H1 (cell line): ENCODE data around the gene MAPRE2. TPM values are rescaled to one million over a fixed set of nuclear protein-coding genes. Genes with fewer than 3 reads are reported as not detected.

Source experiments
- CTCF ChIA-PET: fragments of 300-600 bp; sonication (Branson Sonifier 250); formaldehyde crosslinking; loops from one replicate; lab custom pipeline; 2021; ENCODE audit not compliant: partially characterized antibody; lab: Charles Lee
- POLR2A ChIA-PET: fragments of 300-600 bp; sonication (Branson Sonifier 250); formaldehyde crosslinking; loops from one replicate; lab custom pipeline; 2021; ENCODE audit warnings: inconsistent platforms; ENCODE audit not compliant: partially characterized antibody; lab: Charles Lee
- DNase-seq, 2 experiments: peaks; one replicate each; pipeline versions ENCODE4 v3.0.0 to v3.0.0-alpha.2; 2010 to 2022; ENCODE audit warnings: low spot score in 2 of 2, low read depth in 1 of 2, mixed read lengths in 1 of 2
- FAIRE-seq: peaks from 2 replicates; lab custom pipeline; 2011; peaks lifted over from hg19 to GRCh38; lab: Jason Lieb, UNC
- H2AFZ ChIP-seq: 2 replicates; pipeline ENCODE4 v1.8.1; 2012; ENCODE audit warnings: low read length, inconsistent platforms
- H2AK5ac ChIP-seq: 2 replicates; pipeline ENCODE4 v1.6.1; 2013; ENCODE audit warnings: low read depth, low read length
- H2BK120ac ChIP-seq: replicated peaks from 2 replicates; pipeline ENCODE3; 2013; ENCODE audit warnings: low read depth, low read length, inconsistent platforms
- H2BK12ac ChIP-seq: 2 replicates; pipeline ENCODE4 v1.6.1; 2013; ENCODE audit warnings: low read depth, low read length
- H2BK15ac ChIP-seq: 2 replicates; pipeline ENCODE4 v1.6.1; 2013; ENCODE audit warnings: low read length
- H2BK20ac ChIP-seq: 2 replicates; pipeline ENCODE4 v1.6.1; 2013; ENCODE audit warnings: low read length
- H2BK5ac ChIP-seq: 2 replicates; pipeline ENCODE4 v1.6.1; 2013; ENCODE audit warnings: low read depth, low read length
- H3K14ac ChIP-seq: 2 replicates; pipeline ENCODE4 v1.6.1; 2013; ENCODE audit warnings: inconsistent platforms; ENCODE audit not compliant: insufficient read length
- H3K18ac ChIP-seq: 2 replicates; pipeline ENCODE4 v1.6.1; 2013; ENCODE audit warnings: low read length; ENCODE audit errors: extremely low read depth
- H3K23ac ChIP-seq: 2 replicates; pipeline ENCODE4 v1.6.1; 2013; ENCODE audit warnings: inconsistent platforms; ENCODE audit not compliant: insufficient read length
- H3K23me2 ChIP-seq: 2 replicates; pipeline ENCODE4 v1.6.1; 2013; ENCODE audit warnings: low read depth, low read length
- H3K27ac ChIP-seq: 2 replicates; pipeline ENCODE4 v1.6.1; 2011; ENCODE audit warnings: low read depth, low read length, inconsistent platforms
- H3K27me3 ChIP-seq, 4 experiments: replicated peaks in 1 of 4; 1 replicate in 1 of 4; 2 replicates in 3 of 4; pipeline versions ENCODE4 v1.6.1 to v1.8.1; 2011 to 2013; ENCODE audit warnings: low read length in 3 of 4, mild to moderate bottlenecking in 3 of 4, inconsistent platforms in 2 of 4, mixed read lengths in 2 of 4, moderate library complexity in 1 of 4; ENCODE audit not compliant: control insufficient read depth in 3 of 4, insufficient read depth in 3 of 4; ENCODE audit errors: extremely low read depth in 1 of 4
- H3K36me3 ChIP-seq, 4 experiments: 2 replicates each; pipeline versions ENCODE4 v1.6.1 to v1.8.1; 2011 to 2013; ENCODE audit warnings: mild to moderate bottlenecking in 4 of 4, low read length in 3 of 4, moderate library complexity in 2 of 4, control low read depth in 1 of 4, inconsistent platforms in 1 of 4; ENCODE audit not compliant: insufficient read depth in 4 of 4, control insufficient read depth in 2 of 4
- H3K4ac ChIP-seq: replicated peaks from 2 replicates; pipeline ENCODE3; 2013; ENCODE audit warnings: low read length, low read depth, mixed read lengths, inconsistent platforms; ENCODE audit not compliant: insufficient read length
- H3K4me1 ChIP-seq, 4 experiments: replicated peaks in 1 of 4; 1 replicate in 1 of 4; 2 replicates in 3 of 4; pipeline versions ENCODE4 v1.6.1 to v1.8.1; 2011 to 2013; ENCODE audit warnings: low read length in 3 of 4, inconsistent platforms in 2 of 4, mixed read lengths in 1 of 4; ENCODE audit not compliant: insufficient read depth in 4 of 4, control insufficient read depth in 3 of 4
- H3K4me2 ChIP-seq, 2 experiments: 2 replicates each; pipeline versions ENCODE4 v1.6.1 to v1.8.1; 2011 to 2013; ENCODE audit warnings: low read depth in 2 of 2, low read length in 2 of 2, control low read depth in 1 of 2, inconsistent platforms in 1 of 2, mild to moderate bottlenecking in 1 of 2; ENCODE audit not compliant: insufficient read depth in 1 of 2
- H3K4me3 ChIP-seq, 4 experiments: fragments of 200-600, 300-600 bp in 1 of 4; sonication (generic), shearing (Covaris generic), sonication (Bioruptor Twin) in 1 of 4; 2 replicates each; pipeline versions ENCODE4 v1.5.1 to v1.8.1; 2011 to 2016; ENCODE audit warnings: low read length in 4 of 4, low read depth in 3 of 4, control low read depth in 2 of 4, inconsistent platforms in 2 of 4, mild to moderate bottlenecking in 2 of 4, mixed read lengths in 1 of 4, moderate library complexity in 1 of 4; ENCODE audit not compliant: insufficient read depth in 2 of 4; ENCODE audit errors: extremely low read depth in 1 of 4
- H3K56ac ChIP-seq: replicated peaks from 2 replicates; pipeline ENCODE3; 2013; ENCODE audit warnings: low read depth, mild to moderate bottlenecking, mixed read lengths, low read length, inconsistent platforms; ENCODE audit not compliant: insufficient read length
- H3K79me1 ChIP-seq: 2 replicates; pipeline ENCODE4 v1.6.1; 2013; ENCODE audit warnings: low read depth, low read length, control low read depth
- H3K79me2 ChIP-seq, 2 experiments: 2 replicates each; pipeline versions ENCODE4 v1.6.1 to v1.8.1; 2012 to 2013; ENCODE audit warnings: low read length in 2 of 2, mild to moderate bottlenecking in 2 of 2, inconsistent platforms in 1 of 2; ENCODE audit not compliant: insufficient read depth in 2 of 2, control insufficient read depth in 1 of 2
- H3K9ac ChIP-seq, 4 experiments: replicated peaks in 1 of 4; 1 replicate in 1 of 4; 2 replicates in 3 of 4; pipeline versions ENCODE4 v1.6.1 to v1.8.1; 2011 to 2013; ENCODE audit warnings: low read depth in 3 of 4, low read length in 3 of 4, control low read depth in 2 of 4, mild to moderate bottlenecking in 2 of 4, moderate library complexity in 2 of 4, inconsistent platforms in 1 of 4; ENCODE audit errors: extremely low read depth in 1 of 4
- H3K9me3 ChIP-seq, 2 experiments: 2 replicates each; pipeline versions ENCODE4 v1.6.1 to v1.8.1; 2012 to 2013; ENCODE audit warnings: mild to moderate bottlenecking in 2 of 2, moderate library complexity in 2 of 2, control low read depth in 1 of 2, inconsistent platforms in 1 of 2, low read depth in 1 of 2, low read length in 1 of 2, mixed read lengths in 1 of 2; ENCODE audit not compliant: insufficient read depth in 2 of 2
- H4K20me1 ChIP-seq, 2 experiments: replicated peaks in 1 of 2; 2 replicates each; pipeline versions ENCODE3 to v1.8.1; 2011 to 2013; ENCODE audit warnings: inconsistent platforms in 2 of 2, low read length in 2 of 2, mild to moderate bottlenecking in 1 of 2; ENCODE audit not compliant: insufficient read depth in 2 of 2, control insufficient read depth in 1 of 2
- H4K5ac ChIP-seq: 2 replicates; pipeline ENCODE4 v1.6.1; 2013; ENCODE audit warnings: low read length, low read depth, mixed read lengths, inconsistent platforms; ENCODE audit not compliant: insufficient read length
- H4K8ac ChIP-seq: 2 replicates; pipeline ENCODE4 v1.8.0; 2013; ENCODE audit warnings: mild to moderate bottlenecking, moderate library complexity, low read length, inconsistent platforms; ENCODE audit not compliant: insufficient read depth; ENCODE audit errors: extremely low read depth
- H4K91ac ChIP-seq: replicated peaks from 2 replicates; pipeline ENCODE3; 2013; ENCODE audit warnings: low read length, mixed read lengths, inconsistent platforms; ENCODE audit not compliant: insufficient read length
- ATF3 ChIP-seq: IDR thresholded peaks from 2 replicates; pipeline ENCODE4 v1.6.1; 2011; ENCODE audit warnings: low read depth, mild to moderate bottlenecking, low read length; ENCODE audit not compliant: insufficient read depth
- CBX8 ChIP-seq: fragments of 300-800, 300-1000 bp; sonication (generic); IDR thresholded peaks from 2 replicates; pipeline ENCODE4 v1.7.1; 2016; ENCODE audit warnings: low read depth, low read length, borderline replicate concordance
- EP300 ChIP-seq, 2 experiments: IDR thresholded peaks; 1 replicate in 1 of 2; 2 replicates in 1 of 2; pipeline ENCODE4 v1.6.1; 2011 to 2012; ENCODE audit warnings: low read depth in 2 of 2, low read length in 2 of 2, mild to moderate bottlenecking in 2 of 2, borderline replicate concordance in 1 of 2, inconsistent platforms in 1 of 2, moderate library complexity in 1 of 2
- JUND ChIP-seq: IDR thresholded peaks from 2 replicates; pipeline ENCODE4 v1.6.1; 2011; ENCODE audit warnings: mild to moderate bottlenecking, improper control_type of control experiment, low read length
- MAFK ChIP-seq: IDR thresholded peaks from 2 replicates; pipeline ENCODE4 v1.6.1; 2012; ENCODE audit warnings: low read depth, mild to moderate bottlenecking, improper control_type of control experiment, low read length
- NRF1 ChIP-seq: IDR thresholded peaks from 2 replicates; pipeline ENCODE4 v1.6.1; 2011; ENCODE audit warnings: mild to moderate bottlenecking, low read depth, low read length, improper control_type of control experiment
- PHF8 ChIP-seq: fragments of 200-600 bp; sonication (generic); conservative IDR thresholded peaks from 2 replicates; pipeline ENCODE4 v1.7.1; 2012; ENCODE audit warnings: low read depth, mild to moderate bottlenecking, inconsistent platforms, low read length, moderate library complexity
- RAD21 ChIP-seq, 2 experiments: IDR thresholded peaks in 1 of 2; conservative IDR thresholded peaks in 1 of 2; 2 replicates each; pipeline ENCODE4 v1.6.1; 2011; ENCODE audit warnings: low read depth in 2 of 2, low read length in 2 of 2, improper control_type of control experiment in 1 of 2, inconsistent platforms in 1 of 2, mild to moderate bottlenecking in 1 of 2, moderate library complexity in 1 of 2
- SAP30 ChIP-seq: fragments of 300-600 bp; sonication (generic); IDR thresholded peaks from 2 replicates; pipeline ENCODE4 v1.7.1; 2012; ENCODE audit warnings: low read length, moderate library complexity, mild to moderate bottlenecking, inconsistent platforms; ENCODE audit not compliant: insufficient read depth, insufficient replicate concordance
- SP1 ChIP-seq: IDR thresholded peaks from 2 replicates; pipeline ENCODE4 v1.6.1; 2011; ENCODE audit warnings: low read depth, low read length
- SP4 ChIP-seq: IDR thresholded peaks from 2 replicates; pipeline ENCODE4 v1.6.1; 2012; ENCODE audit warnings: low read length, inconsistent platforms
- SUZ12 ChIP-seq: fragments of 200-600 bp; sonication (generic); IDR thresholded peaks from 2 replicates; pipeline ENCODE4 v1.6.1; 2012; ENCODE audit warnings: mild to moderate bottlenecking, inconsistent platforms, low read length, moderate library complexity, mixed read lengths
- TAF7 ChIP-seq: optimal IDR thresholded peaks from 2 replicates; pipeline ENCODE3; 2011; ENCODE audit warnings: low read depth, mild to moderate bottlenecking, inconsistent platforms, low read length, moderate library complexity, borderline replicate concordance
- YY1 ChIP-seq: IDR thresholded peaks from 2 replicates; pipeline ENCODE4 v1.6.1; 2011; ENCODE audit warnings: low read depth, mild to moderate bottlenecking, low read length
- WGBS, 2 experiments: shearing (Covaris generic) in 1 of 2; methylation state at CpG; one replicate each; pipeline versions ENCODE4 v1.1.6 to v1.1.7; 2013 to 2015; ENCODE audit warnings: low lambda C conversion rate in 2 of 2, mixed read lengths in 2 of 2, inconsistent platforms in 1 of 2, low coverage in 1 of 2, missing lambda C conversion rate in 1 of 2; ENCODE audit not compliant: insufficient replicate concordance in 2 of 2, insufficient coverage in 1 of 2, insufficient read length in 1 of 2; ENCODE audit errors: extremely low coverage in 1 of 2, missing lambda C conversion rate in 1 of 2; 5-methylcytosine and 5-hydroxymethylcytosine counted together
- polyA plus RNA-seq, 7 experiments: library from polyadenylated mRNA; depleted of rRNA in 3 of 7; stranded (reverse) in 5 of 7; unstranded in 2 of 7; fragments of >200 nt in 5 of 7; fragments of 200-250 nt in 2 of 7; gene quantifications; 1 replicate in 5 of 7; 2 replicates in 1 of 7; 4 replicates in 1 of 7; pipeline versions ENCODE4 v1.2.1 to v1.2.3, GENCODE V29; 2011 to 2013; ENCODE audit warnings: missing spikeins in 2 of 7, mixed read lengths in 2 of 7
- total RNA-seq: library from RNA; stranded (reverse); fragmentation: NEBNext Ultra II Directional; extraction: Animal tissue kit (Norgen Biotek cat#: 25700); gene quantifications from 2 replicates; pipeline ENCODE4 v1.2.1, GENCODE V29; 2021

MAPRE2 gene
- total and polyA plus RNA-seq, 2 of the 8 experiments (the other 6 are each of a cell fraction or from before 2014, with no cell fraction given): 32.6 to 33.1 TPM

- H2BK12ac ChIP-seq: no peak overlapping the region
- H4K20me1 ChIP-seq: no peaks in the 10 kb centered on the region
- H3K9ac ChIP-seq: no peak overlapping the region
- no peak overlapping the region for H2BK120ac ChIP-seq
- H3K79me1 ChIP-seq: no peaks in the 10 kb centered on the region
- H3K79me2 ChIP-seq: no peaks in the 10 kb centered on the region
- H3K36me3 ChIP-seq: no peaks in the 10 kb centered on the region
- FAIRE-seq: no peak
- H3K14ac ChIP-seq: no peak overlapping the region
- CTCF ChIA-PET: interaction anchor here (0.7 to 7.1 kb wide), 7 partner anchors 14 to 204 kb away, joined by 3 to 80 read pairs (median 5); no protein-coding TSS in a partner anchor
- H3K23ac ChIP-seq: no peak overlapping the region
- H3K4ac ChIP-seq: no peak overlapping the region
- H3K27ac ChIP-seq: no peak overlapping the region
- H4K5ac ChIP-seq: no peak overlapping the region
- H2BK5ac ChIP-seq: no peak overlapping the region
- H4K91ac ChIP-seq: no peak overlapping the region
- no peak overlapping the region for H2BK20ac ChIP-seq
- H3K9me3 ChIP-seq: no peaks in the 10 kb centered on the region
- no peak overlapping the region for H2AFZ ChIP-seq
- peaks cover 0 to 7% (median 0%) of the 10 kb centered on the region in 4 experiments; a peak in 2 of 7 replicates for H3K4me1 ChIP-seq
- H2BK15ac ChIP-seq: no peak overlapping the region
- POLR2A ChIA-PET: no interaction called here
- H3K56ac ChIP-seq: no peak overlapping the region
- no peaks in the 10 kb centered on the region for H3K23me2 ChIP-seq
- H2AK5ac ChIP-seq: no peak overlapping the region
- H3K27me3 ChIP-seq: no peaks in the 10 kb centered on the region
- DNase-seq: no peak
- H3K4me2 ChIP-seq: no peak overlapping the region
- WGBS, 2 experiments: 72% methylated on average over 3 of the region's 3 CpGs; no CpG with 5 or more reads in 1 of the 2 experiments
- no peak overlapping the region for H3K4me3 ChIP-seq
- no peak overlapping the region for H4K8ac ChIP-seq
- no peak overlapping the region for H3K18ac ChIP-seq
- no peak for TF ChIP-seq SAP30
- no peak for TF ChIP-seq JUND
- no peak for TF ChIP-seq ATF3
- TF ChIP-seq EP300 (IDR thresholded peaks at IDR 0.05; ENCODE audit: borderline replicate concordance in 1 of 2, low read depth in 2 of 2, low read length in 2 of 2): no peak
- TF ChIP-seq MAFK: no peak
- no peak for TF ChIP-seq PHF8
- no peak for TF ChIP-seq SP1
- no peak for TF ChIP-seq NRF1
- no peak for TF ChIP-seq TAF7
- TF ChIP-seq CBX8: no peak
- TF ChIP-seq SP4: no peak
- no peak for TF ChIP-seq RAD21 (IDR thresholded peaks at IDR 0.05 in 1 of 2, conservative IDR thresholded peaks at IDR 0.05 in 1 of 2; ENCODE audit: low read depth in 2 of 2, low read length in 2 of 2)
- no peak for TF ChIP-seq YY1
- TF ChIP-seq SUZ12: no peak
These were observed 17.0 kb upstream of the MAPRE2 start for GRCh38 chr18:35024196-35024595.
